ENCODE data around the gene PXDN. TPM values are rescaled to one million over a fixed set of nuclear protein-coding genes. Genes with fewer than 3 reads are reported as not detected.

The PXDN gene
- total RNA-seq, 1 experiment from 2014 or later, result 146 TPM

DNA sequence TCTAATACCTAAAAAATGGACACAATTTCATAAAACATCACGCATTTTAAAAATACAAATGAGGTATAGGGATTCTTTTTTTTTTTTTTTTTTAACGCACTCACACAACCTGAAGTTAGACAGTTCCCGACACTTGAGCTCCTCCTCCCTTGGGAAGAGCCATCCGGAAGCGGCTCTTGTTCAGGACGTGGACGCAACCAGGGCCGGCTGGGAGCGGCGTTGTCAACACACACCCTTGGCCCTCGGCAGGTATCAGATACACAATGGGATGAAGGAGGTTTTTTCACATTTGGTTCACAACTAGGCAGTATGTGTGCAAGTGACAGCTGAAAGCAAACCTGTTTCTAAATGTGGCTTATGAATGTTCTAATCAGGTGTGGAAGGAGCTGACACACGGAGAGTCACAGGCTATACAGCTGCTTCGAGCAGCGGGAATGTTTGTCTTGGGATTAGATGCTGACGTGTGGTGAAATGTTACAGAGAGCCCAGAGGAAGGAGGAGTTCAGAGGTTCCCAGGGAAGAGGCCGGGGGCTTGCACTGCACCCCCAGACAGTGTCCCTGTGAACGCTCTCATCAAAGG lies 111.1 kb downstream of the PXDN start:
- TF ChIP-seq, protein P1, sequence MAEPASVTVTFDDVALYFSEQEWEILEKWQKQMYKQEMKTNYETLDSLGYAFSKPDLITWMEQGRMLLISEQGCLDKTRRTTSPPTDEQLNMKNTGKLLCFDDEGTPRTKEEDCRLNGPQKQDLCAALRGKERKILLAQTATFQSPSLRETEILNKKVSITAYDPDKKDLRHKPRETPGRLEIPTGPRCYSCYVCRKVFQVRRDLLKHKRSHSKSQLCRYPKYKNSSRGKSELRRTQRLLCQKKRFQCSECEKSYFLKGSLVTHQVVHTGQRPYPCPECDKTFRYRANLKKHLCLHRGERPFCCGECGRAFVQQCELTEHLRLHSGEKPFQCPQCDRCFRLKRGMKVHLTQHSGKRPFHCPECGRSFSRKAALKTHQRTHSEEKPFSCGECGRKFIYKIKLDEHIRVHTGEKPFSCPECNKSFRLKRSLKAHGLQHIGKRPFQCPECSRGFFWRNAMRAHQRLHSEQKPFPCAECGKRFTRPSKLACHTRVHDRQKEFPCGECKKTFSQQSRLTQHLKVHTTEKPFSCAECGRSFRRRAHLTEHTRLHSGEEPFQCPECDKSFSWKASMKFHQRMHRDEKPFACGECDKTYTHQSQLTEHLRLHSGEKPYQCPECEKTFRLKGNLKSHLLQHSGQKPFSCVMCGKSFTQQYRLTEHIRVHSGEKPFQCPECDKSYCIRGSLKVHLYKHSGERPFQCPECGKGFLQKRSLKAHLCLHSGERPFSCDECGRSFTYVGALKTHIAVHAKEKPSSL (CRISPR knock-in tag; conservative IDR thresholded peaks at IDR 0.05), result no peak
- TF ChIP-seq GABPB1 (CRISPR knock-in tag; IDR thresholded peaks at IDR 0.05) (no peak), ATF2 (CRISPR knock-in tag; IDR thresholded peaks at IDR 0.05; ENCODE audit: borderline replicate concordance, low read depth) (no peak), TCF7 (CRISPR knock-in tag; IDR thresholded peaks at IDR 0.05; ENCODE audit: low read depth) (no peak)
- no peak for ATAC-seq
- H3K27me3 Mint-ChIP-seq (ENCODE audit: low read depth), result no peaks in the 10 kb centered on the region
- peak overlapping the region; percentile 71; the same call in 1 of the 2 replicates for H3K27ac Mint-ChIP-seq
- CTCF ChIA-PET, result interaction anchor here (0.8 to 1.1 kb wide), 2 partner anchors 42 kb away, joined by 3 read pairs; no protein-coding TSS in a partner anchor
- peaks cover 4% of the 10 kb centered on the region for H3K4me1 Mint-ChIP-seq
- POLR2A ChIA-PET, result no interaction called here
- no peak for DNase-seq (ENCODE audit: low spot score)
- peaks cover 70% of the 10 kb centered on the region for H3K36me3 Mint-ChIP-seq
- no peak overlapping the region for H3K4me3 Mint-ChIP-seq
- H3K9me3 Mint-ChIP-seq, result peaks cover 17% of the 10 kb centered on the region

- Mint-ChIP-seq H3K9me3 (peaks cover 17% of the 10 kb centered on the region), H3K4me1 (peaks cover 10% of the 10 kb centered on the region), H3K36me3 (peaks cover 74% of the 10 kb centered on the region), H3K4me3 (no peak overlapping the region), H3K27me3 (ENCODE audit: low read depth) (no peaks in the 10 kb centered on the region), H3K27ac (peak overlapping the region; percentile 38)
- TF ChIP-seq ZNF219 (CRISPR knock-in tag; IDR thresholded peaks at IDR 0.05; ENCODE audit: borderline replicate concordance) (no peak), EMX1 (CRISPR knock-in tag; IDR thresholded peaks at IDR 0.05) (no peak), ATF6 (CRISPR knock-in tag; IDR thresholded peaks at IDR 0.05) (no peak), E2F5 (CRISPR knock-in tag; IDR thresholded peaks at IDR 0.05) (no peak), NR1H2 (CRISPR knock-in tag; IDR thresholded peaks at IDR 0.05) (no peak), AFF4 (CRISPR knock-in tag; IDR thresholded peaks at IDR 0.05; ENCODE audit: borderline replicate concordance) (no peak), ZNF671 (CRISPR knock-in tag; IDR thresholded peaks at IDR 0.05) (no peak), ATF1 (CRISPR knock-in tag; IDR thresholded peaks at IDR 0.05) (no peak)
- TF ChIP-seq, protein P2, sequence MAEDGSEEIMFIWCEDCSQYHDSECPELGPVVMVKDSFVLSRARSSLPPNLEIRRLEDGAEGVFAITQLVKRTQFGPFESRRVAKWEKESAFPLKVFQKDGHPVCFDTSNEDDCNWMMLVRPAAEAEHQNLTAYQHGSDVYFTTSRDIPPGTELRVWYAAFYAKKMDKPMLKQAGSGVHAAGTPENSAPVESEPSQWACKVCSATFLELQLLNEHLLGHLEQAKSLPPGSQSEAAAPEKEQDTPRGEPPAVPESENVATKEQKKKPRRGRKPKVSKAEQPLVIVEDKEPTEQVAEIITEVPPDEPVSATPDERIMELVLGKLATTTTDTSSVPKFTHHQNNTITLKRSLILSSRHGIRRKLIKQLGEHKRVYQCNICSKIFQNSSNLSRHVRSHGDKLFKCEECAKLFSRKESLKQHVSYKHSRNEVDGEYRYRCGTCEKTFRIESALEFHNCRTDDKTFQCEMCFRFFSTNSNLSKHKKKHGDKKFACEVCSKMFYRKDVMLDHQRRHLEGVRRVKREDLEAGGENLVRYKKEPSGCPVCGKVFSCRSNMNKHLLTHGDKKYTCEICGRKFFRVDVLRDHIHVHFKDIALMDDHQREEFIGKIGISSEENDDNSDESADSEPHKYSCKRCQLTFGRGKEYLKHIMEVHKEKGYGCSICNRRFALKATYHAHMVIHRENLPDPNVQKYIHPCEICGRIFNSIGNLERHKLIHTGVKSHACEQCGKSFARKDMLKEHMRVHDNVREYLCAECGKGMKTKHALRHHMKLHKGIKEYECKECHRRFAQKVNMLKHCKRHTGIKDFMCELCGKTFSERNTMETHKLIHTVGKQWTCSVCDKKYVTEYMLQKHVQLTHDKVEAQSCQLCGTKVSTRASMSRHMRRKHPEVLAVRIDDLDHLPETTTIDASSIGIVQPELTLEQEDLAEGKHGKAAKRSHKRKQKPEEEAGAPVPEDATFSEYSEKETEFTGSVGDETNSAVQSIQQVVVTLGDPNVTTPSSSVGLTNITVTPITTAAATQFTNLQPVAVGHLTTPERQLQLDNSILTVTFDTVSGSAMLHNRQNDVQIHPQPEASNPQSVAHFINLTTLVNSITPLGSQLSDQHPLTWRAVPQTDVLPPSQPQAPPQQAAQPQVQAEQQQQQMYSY (CRISPR knock-in tag; IDR thresholded peaks at IDR 0.05), result no peak
- ATAC-seq, result no peak
- CTCF ChIA-PET, result interaction anchor here (0.8 kb wide), 1 partner anchor 42 kb away, joined by 3 read pairs; no protein-coding TSS in a partner anchor
- POLR2A ChIA-PET, result no interaction called here
- DNase-seq (ENCODE audit: low spot score), result no peak
Observed at GRCh38 chr2:1632510-1632909, 111.8 kb downstream of the PXDN start.
